Activated B cell treated with CpG ODN at 0.5 μM for 24 hours (primary cell): ENCODE measurements around the gene PPFIA1. TPM values are rescaled to one million over a fixed set of nuclear protein-coding genes. Genes with fewer than 3 reads are reported as not detected.

Source experiments
- ATAC-seq: fragments of 200-7000 bp; cut with Tn5 transposase; one replicate; pipeline ENCODE4 v1.10.0; 2021; ENCODE audit warnings: low read depth, mild to moderate bottlenecking, moderate library complexity
- CTCF ChIA-PET: fragments of 350-600 bp; sonication (Branson Sonifier 250); formaldehyde crosslinking; loops from one replicate; lab custom pipeline; 2021; ENCODE audit warnings: antibody characterized with exemption; lab: Charles Lee
- POLR2A ChIA-PET: fragments of 350-600 bp; sonication (Branson Sonifier 250); formaldehyde crosslinking; loops from one replicate; lab custom pipeline; 2021; ENCODE audit warnings: antibody characterized with exemption; lab: Charles Lee
- DNase-seq: peaks from one replicate; pipeline ENCODE4 v3.0.0; 2022
- H3K27ac Mint-ChIP-seq: one replicate; pipeline ENCODE4 v1.8.0; 2020; ENCODE audit warnings: mixed read lengths
- H3K27me3 Mint-ChIP-seq: one replicate; pipeline ENCODE4 v1.8.0; 2021; ENCODE audit warnings: mixed read lengths
- H3K36me3 Mint-ChIP-seq: one replicate; pipeline ENCODE4 v1.8.0; 2021; ENCODE audit warnings: low read depth, mixed read lengths
- H3K4me1 Mint-ChIP-seq: one replicate; pipeline ENCODE4 v1.8.0; 2021; ENCODE audit warnings: mixed read lengths
- H3K4me3 Mint-ChIP-seq: one replicate; pipeline ENCODE4 v1.8.0; 2020; ENCODE audit warnings: mild to moderate bottlenecking, mixed read lengths
- H3K9me3 Mint-ChIP-seq: one replicate; pipeline ENCODE4 v1.8.0; 2020; ENCODE audit warnings: mixed read lengths
- CTCF ChIP-seq: fragments of 200-600 bp; IDR thresholded peaks from one replicate; pipeline ENCODE4 v1.8.0; 2022; ENCODE audit warnings: antibody characterized with exemption, mild to moderate bottlenecking
- intact Hi-C: fragments of 100-400 bp; cut with micrococcal nuclease; formaldehyde crosslinking; loops from one replicate; pipeline ENCODE4 v1.15.1; 2024
- total RNA-seq: library from RNA; stranded (reverse); gene quantifications from 2 replicates; pipeline ENCODE4 v1.2.3, GENCODE V29; 2022

Gene PPFIA1
- total RNA-seq, 1 donor from 2014 or later: 53.3 TPM

- peaks cover 34% of the 10 kb centered on the region for H3K27me3 Mint-ChIP-seq
- no peak overlapping the region for H3K4me3 Mint-ChIP-seq
- H3K4me1 Mint-ChIP-seq: no peaks in the 10 kb centered on the region
- DNase-seq: no peak
- ChIA-PET POLR2A (no interaction called here), CTCF (no interaction called here)
- intact Hi-C loops: no loop called here
- no peaks in the 10 kb centered on the region for H3K36me3 Mint-ChIP-seq
- H3K27ac Mint-ChIP-seq: no peak overlapping the region
- ATAC-seq: no peak
- no peak for TF ChIP-seq CTCF
- H3K9me3 Mint-ChIP-seq: no peaks in the 10 kb centered on the region
Measured at GRCh38 chr11:70423523-70424505, 153.3 kb downstream of the PPFIA1 start.

DNA sequence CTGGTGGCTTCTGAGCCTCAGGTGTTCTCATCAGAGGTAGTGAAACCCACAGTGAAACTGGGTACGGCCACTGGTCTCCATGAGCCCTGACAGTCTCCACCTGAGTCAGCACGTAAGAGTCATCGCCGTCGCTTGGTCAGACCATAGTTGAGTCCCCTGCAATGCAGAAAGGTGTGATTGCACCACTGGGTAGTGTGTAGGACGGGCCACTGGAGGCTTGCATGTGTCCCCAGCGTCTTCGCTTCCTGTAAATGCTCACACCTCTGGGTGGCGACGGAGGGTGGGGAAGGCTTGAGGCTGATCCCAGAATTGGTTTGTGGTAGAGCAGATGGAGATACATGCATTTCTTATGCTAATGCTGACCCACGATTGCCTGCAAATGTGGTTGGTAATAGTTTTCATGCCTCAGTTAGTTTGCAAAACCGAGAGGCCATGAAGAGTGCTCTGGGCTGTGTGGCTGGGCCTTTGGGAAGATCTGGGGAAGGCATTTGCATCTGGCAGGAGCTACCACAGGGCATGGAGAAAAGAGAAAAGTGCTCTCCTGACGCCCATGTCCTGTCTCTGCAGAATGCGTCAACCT is 154.4 kb downstream of the PPFIA1 start:
- intact Hi-C loops: no loop called here
- ATAC-seq (no peak), DNase-seq (no peak)
- Mint-ChIP-seq H3K27ac (no peak overlapping the region), H3K4me3 (no peak overlapping the region), H3K27me3 (peaks cover 34% of the 10 kb centered on the region), H3K36me3 (no peaks in the 10 kb centered on the region), H3K4me1 (no peaks in the 10 kb centered on the region), H3K9me3 (no peaks in the 10 kb centered on the region)
- no peak for TF ChIP-seq CTCF
- ChIA-PET POLR2A (no interaction called here), CTCF (no interaction called here)

GRCh38 chr11:70427436-70427835 is 156.9 kb downstream of the PPFIA1 start:
- no peak overlapping the region for H3K27ac Mint-ChIP-seq
- intact Hi-C loops: no loop called here
- peaks cover 36% of the 10 kb centered on the region for H3K27me3 Mint-ChIP-seq
- ATAC-seq (no peak), DNase-seq (no peak)
- H3K9me3 Mint-ChIP-seq: no peaks in the 10 kb centered on the region
- TF ChIP-seq CTCF: no peak
- ChIA-PET CTCF (no interaction called here), POLR2A (no interaction called here)
- H3K4me3 Mint-ChIP-seq: no peak overlapping the region
- no peaks in the 10 kb centered on the region for H3K36me3 Mint-ChIP-seq
- H3K4me1 Mint-ChIP-seq: no peaks in the 10 kb centered on the region

- H3K27me3 Mint-ChIP-seq: peaks cover 36% of the 10 kb centered on the region
- DNase-seq (no peak), ATAC-seq (no peak)
- H3K27ac Mint-ChIP-seq: no peak overlapping the region
- ChIA-PET CTCF (no interaction called here), POLR2A (no interaction called here)
- H3K36me3 Mint-ChIP-seq: no peaks in the 10 kb centered on the region
- TF ChIP-seq CTCF: no peak
- peaks cover 2% of the 10 kb centered on the region for H3K4me1 Mint-ChIP-seq
- no peak overlapping the region for H3K4me3 Mint-ChIP-seq
- no peaks in the 10 kb centered on the region for H3K9me3 Mint-ChIP-seq
- intact Hi-C loops: no loop called here
Measured at GRCh38 chr11:70428701-70429427, 158.4 kb downstream of the PPFIA1 start.

DNA sequence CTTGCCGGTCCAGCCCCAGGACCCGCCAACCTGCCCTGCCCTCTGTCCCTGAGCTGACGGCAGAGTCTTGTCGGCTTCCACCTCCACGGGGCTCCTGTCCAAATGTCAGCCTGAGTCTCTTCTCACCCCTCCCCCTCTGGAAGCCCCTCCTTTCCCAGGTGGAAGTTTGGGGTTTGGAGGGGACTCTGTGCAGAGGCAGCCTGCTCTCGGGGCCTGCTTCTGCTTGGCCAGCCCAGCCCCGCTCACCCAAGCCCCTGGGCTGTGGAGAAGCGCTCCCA is 158.9 kb downstream of the PPFIA1 start:
- intact Hi-C loops: no loop called here
- no peak overlapping the region for H3K27ac Mint-ChIP-seq
- CTCF ChIA-PET: no interaction called here

More for the DNA sequence above, 158.9 kb downstream of the PPFIA1 start:
- POLR2A ChIA-PET: no interaction called here
- no peak for ATAC-seq
- Mint-ChIP-seq H3K9me3 (no peaks in the 10 kb centered on the region), H3K36me3 (no peaks in the 10 kb centered on the region), H3K4me1 (peaks cover 6% of the 10 kb centered on the region), H3K4me3 (no peak overlapping the region), H3K27me3 (peaks cover 37% of the 10 kb centered on the region)
- TF ChIP-seq CTCF: no peak
- no peak for DNase-seq
